ENCODE data around the gene SIT1.
A peak's percentile ranks its signal among the peaks of the same experiment; 100 is the strongest.

The SIT1 gene

GRCh38 chr9:35604578-35605350 is 46.0 kb downstream of the SIT1 start, which contains the start of gene TESK1:
TSS of gene TESK1 (plus strand) at chr9:35605262. CDS start at chr9:35605620, 358 bp downstream.
- H2AFZ ChIP-seq (ENCODE audit: low read depth), result peak within 1 kb of the TSS; percentile 84
- H3K27ac ChIP-seq, result peak within 1 kb of the TSS; percentile 61
- H3K27me3 ChIP-seq (ENCODE audit: insufficient read depth, low read depth), result no peaks in the 10 kb centered on the region
- H3K4me2 ChIP-seq, result peak within 1 kb of the TSS; percentile 91
- H3K4me1 ChIP-seq (ENCODE audit: low read depth, poor library complexity, severe bottlenecking), result peaks cover 4% of the 10 kb centered on the region
- H3K9ac ChIP-seq, result peak within 1 kb of the TSS; percentile 42; the same call in 1 of the 2 replicates
- TF ChIP-seq, protein P1, sequence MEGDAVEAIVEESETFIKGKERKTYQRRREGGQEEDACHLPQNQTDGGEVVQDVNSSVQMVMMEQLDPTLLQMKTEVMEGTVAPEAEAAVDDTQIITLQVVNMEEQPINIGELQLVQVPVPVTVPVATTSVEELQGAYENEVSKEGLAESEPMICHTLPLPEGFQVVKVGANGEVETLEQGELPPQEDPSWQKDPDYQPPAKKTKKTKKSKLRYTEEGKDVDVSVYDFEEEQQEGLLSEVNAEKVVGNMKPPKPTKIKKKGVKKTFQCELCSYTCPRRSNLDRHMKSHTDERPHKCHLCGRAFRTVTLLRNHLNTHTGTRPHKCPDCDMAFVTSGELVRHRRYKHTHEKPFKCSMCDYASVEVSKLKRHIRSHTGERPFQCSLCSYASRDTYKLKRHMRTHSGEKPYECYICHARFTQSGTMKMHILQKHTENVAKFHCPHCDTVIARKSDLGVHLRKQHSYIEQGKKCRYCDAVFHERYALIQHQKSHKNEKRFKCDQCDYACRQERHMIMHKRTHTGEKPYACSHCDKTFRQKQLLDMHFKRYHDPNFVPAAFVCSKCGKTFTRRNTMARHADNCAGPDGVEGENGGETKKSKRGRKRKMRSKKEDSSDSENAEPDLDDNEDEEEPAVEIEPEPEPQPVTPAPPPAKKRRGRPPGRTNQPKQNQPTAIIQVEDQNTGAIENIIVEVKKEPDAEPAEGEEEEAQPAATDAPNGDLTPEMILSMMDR (conservative IDR thresholded peaks at IDR 0.05; ENCODE audit: low read depth, low read length), result no peak
- no peaks in the 10 kb centered on the region for H3K36me3 ChIP-seq (ENCODE audit: insufficient read depth)
- no peaks in the 10 kb centered on the region for H4K20me1 ChIP-seq (ENCODE audit: insufficient read depth)
- H3K4me3 ChIP-seq (IDR thresholded peaks at IDR 0.05; ENCODE audit: insufficient read depth, low read depth, low read length), result no peak within 1 kb of the TSS
- no peaks in the 10 kb centered on the region for H3K79me2 ChIP-seq (ENCODE audit: insufficient read depth, low read depth)

GRCh38 chr9:35603986-35604577 is 46.6 kb downstream of the SIT1 start:
- Histone ChIP-seq H3K4me2 (peak overlapping the region; percentile 91), H4K20me1 (ENCODE audit: insufficient read depth) (no peaks in the 10 kb centered on the region), H3K27ac (peak overlapping the region; percentile 61), H3K79me2 (ENCODE audit: insufficient read depth, low read depth) (no peaks in the 10 kb centered on the region), H3K36me3 (ENCODE audit: insufficient read depth) (no peaks in the 10 kb centered on the region), H2AFZ (ENCODE audit: low read depth) (peak overlapping the region; percentile 84), H3K27me3 (ENCODE audit: insufficient read depth, low read depth) (no peaks in the 10 kb centered on the region), H3K4me1 (ENCODE audit: low read depth, poor library complexity, severe bottlenecking) (peaks cover 6% of the 10 kb centered on the region), H3K9ac (peak overlapping the region; percentile 42; the same call in 1 of the 2 replicates), H3K4me3 (IDR thresholded peaks at IDR 0.05; ENCODE audit: insufficient read depth, low read depth, low read length) (no peak overlapping the region)
- TF ChIP-seq, protein P1 (conservative IDR thresholded peaks at IDR 0.05; ENCODE audit: low read depth, low read length), result peak; percentile 74

DNA sequence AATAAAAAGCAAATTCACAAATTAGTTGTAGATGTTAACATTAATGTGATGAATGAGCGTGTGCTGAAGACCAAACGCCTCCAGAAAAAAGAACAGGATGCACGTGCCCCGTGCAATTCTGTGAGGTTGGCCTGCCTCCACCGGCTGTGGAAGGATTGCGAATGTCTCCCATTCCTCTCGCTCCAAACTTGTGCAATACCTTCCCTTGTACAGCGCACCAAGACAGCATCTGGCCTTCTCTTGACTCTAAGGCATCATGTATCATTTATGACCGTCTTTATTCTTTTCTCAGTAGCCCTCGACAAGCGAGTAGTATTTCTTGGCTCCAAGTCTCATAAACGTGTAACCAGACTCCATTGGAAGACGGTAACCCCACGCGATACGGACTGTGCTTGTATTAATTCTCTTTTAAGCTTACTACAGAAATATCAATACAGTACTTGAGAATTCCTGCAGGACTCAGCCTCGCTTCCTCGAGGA is 47.2 kb downstream of the SIT1 start:
- TF ChIP-seq, protein P1 (conservative IDR thresholded peaks at IDR 0.05; ENCODE audit: low read depth, low read length), result no peak

DNA sequence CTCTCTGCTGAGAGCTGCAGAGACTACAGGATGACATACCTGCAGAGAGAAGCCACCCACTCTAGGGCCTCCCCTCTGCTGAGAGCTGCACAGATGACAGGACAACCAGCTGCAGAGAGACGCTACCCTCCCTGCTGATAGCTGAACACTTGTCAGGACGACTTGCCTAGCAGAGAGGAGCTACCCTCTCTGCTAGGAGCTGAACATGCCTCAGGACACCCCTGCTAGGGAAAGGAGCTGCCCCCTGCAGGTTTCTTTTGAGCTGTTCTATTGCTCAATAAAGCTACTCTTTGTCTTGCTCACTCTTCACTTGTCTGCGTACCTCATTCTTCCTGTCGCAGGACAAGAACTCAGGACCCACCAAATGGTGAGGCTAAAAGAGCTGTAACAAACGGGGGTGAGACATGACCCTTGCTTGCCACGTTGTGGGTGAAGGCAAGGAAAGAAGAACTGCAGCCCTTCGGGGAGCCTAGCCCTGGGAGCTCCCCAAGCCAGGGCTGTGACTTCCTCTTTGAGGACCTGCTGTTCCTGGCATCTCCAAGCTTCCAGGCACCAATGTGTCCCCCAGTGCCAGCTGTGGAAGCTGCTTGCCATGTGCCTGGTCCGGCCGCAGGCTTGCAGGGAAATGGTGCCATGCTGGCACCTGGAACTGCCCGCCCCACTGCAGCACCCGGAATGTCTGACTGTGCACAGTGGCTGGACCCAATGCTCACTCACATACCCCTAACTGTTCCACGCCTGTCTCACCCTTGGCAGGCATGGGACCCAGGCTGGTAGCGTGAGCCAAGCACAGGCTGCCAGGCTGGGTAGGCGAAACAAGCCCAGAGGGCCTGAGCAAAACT is 50.7 kb downstream of the SIT1 start:
- H3K9ac ChIP-seq, result no peak overlapping the region
- TF ChIP-seq, protein P1 (conservative IDR thresholded peaks at IDR 0.05; ENCODE audit: low read depth, low read length), result no peak
- H3K36me3 ChIP-seq (ENCODE audit: insufficient read depth), result no peaks in the 10 kb centered on the region
- no peaks in the 10 kb centered on the region for H4K20me1 ChIP-seq (ENCODE audit: insufficient read depth)
- no peak overlapping the region for H3K27ac ChIP-seq
- H3K4me2 ChIP-seq, result no peak overlapping the region
- no peak overlapping the region for H2AFZ ChIP-seq (ENCODE audit: low read depth)
- no peak overlapping the region for H3K4me3 ChIP-seq (IDR thresholded peaks at IDR 0.05; ENCODE audit: insufficient read depth, low read depth, low read length)
- H3K27me3 ChIP-seq (ENCODE audit: insufficient read depth, low read depth), result no peaks in the 10 kb centered on the region
- peaks cover 8% of the 10 kb centered on the region for H3K4me1 ChIP-seq (ENCODE audit: low read depth, poor library complexity, severe bottlenecking)
- H3K79me2 ChIP-seq (ENCODE audit: insufficient read depth, low read depth), result no peaks in the 10 kb centered on the region

More for the DNA sequence above, 47.2 kb downstream of the SIT1 start:
- peaks cover 11% of the 10 kb centered on the region for H3K4me1 ChIP-seq (ENCODE audit: low read depth, poor library complexity, severe bottlenecking)
- no peaks in the 10 kb centered on the region for H3K79me2 ChIP-seq (ENCODE audit: insufficient read depth, low read depth)
- no peaks in the 10 kb centered on the region for H4K20me1 ChIP-seq (ENCODE audit: insufficient read depth)
- H3K4me3 ChIP-seq (IDR thresholded peaks at IDR 0.05; ENCODE audit: insufficient read depth, low read depth, low read length), result no peak overlapping the region
- no peak overlapping the region for H3K27ac ChIP-seq
- H3K4me2 ChIP-seq, result peak overlapping the region; percentile 10; the same call in 1 of the 2 replicates
- no peak overlapping the region for H3K9ac ChIP-seq
- no peaks in the 10 kb centered on the region for H3K36me3 ChIP-seq (ENCODE audit: insufficient read depth)
- peak overlapping the region; percentile 72 for H2AFZ ChIP-seq (ENCODE audit: low read depth)
- H3K27me3 ChIP-seq (ENCODE audit: insufficient read depth, low read depth), result no peaks in the 10 kb centered on the region

Data from KMS-11 (cell line).